ENCODE measurements around the gene SYDE1.

SYDE1 gene

GRCh38 chr19:15108845-15109767, 1.9 kb downstream of the SYDE1 start:
- DNase-seq (ENCODE audit: low spot score): no peak

- no peak for DNase-seq (ENCODE audit: low spot score)
Observed at GRCh38 chr19:15109768-15110417, 2.7 kb downstream of the SYDE1 start.

GRCh38 chr19:15110418-15110815, 3.2 kb downstream of the SYDE1 start:
- DNase-seq (ENCODE audit: low spot score): no peak

- no peak for DNase-seq (ENCODE audit: low spot score)
Observed at GRCh38 chr19:15111758-15112157, 4.6 kb downstream of the SYDE1 start.

- no peak for DNase-seq (ENCODE audit: low spot score)
Observed at GRCh38 chr19:15112385-15112784, 5.2 kb downstream of the SYDE1 start.

- no peak for DNase-seq (ENCODE audit: low spot score)
Observed at GRCh38 chr19:15113245-15114152, 6.3 kb downstream of the SYDE1 start.

GRCh38 chr19:15114153-15114540, 6.9 kb downstream of the SYDE1 start:
- DNase-seq (ENCODE audit: low spot score): no peak

GRCh38 chr19:15115080-15115479, 7.9 kb downstream of the SYDE1 start:
- DNase-seq (ENCODE audit: low spot score): no peak

GRCh38 chr19:15115762-15116615, 8.8 kb downstream of the SYDE1 start:
- no peak for DNase-seq (ENCODE audit: low spot score)

GRCh38 chr19:15116856-15117255, 9.7 kb downstream of the SYDE1 start:
- no peak for DNase-seq (ENCODE audit: low spot score)

GRCh38 chr19:15118248-15118647, 11.0 kb downstream of the SYDE1 start:
- DNase-seq (ENCODE audit: low spot score): no peak

GRCh38 chr19:15118789-15119494, 11.7 kb downstream of the SYDE1 start:
- DNase-seq (ENCODE audit: low spot score): no peak

GRCh38 chr19:15120135-15121026, 13.2 kb downstream of the SYDE1 start:
- no peak for DNase-seq (ENCODE audit: low spot score)

- no peak for DNase-seq (ENCODE audit: low spot score)
Observed at GRCh38 chr19:15122331-15123030, 15.3 kb downstream of the SYDE1 start.

GRCh38 chr19:15123031-15123890, 16.1 kb downstream of the SYDE1 start:
- no peak for DNase-seq (ENCODE audit: low spot score)

- no peak for DNase-seq (ENCODE audit: low spot score)
Observed at GRCh38 chr19:15123900-15124299, 16.7 kb downstream of the SYDE1 start.

GRCh38 chr19:15124572-15125231, 17.5 kb downstream of the SYDE1 start:
- no peak for DNase-seq (ENCODE audit: low spot score)
